Measurements from ENCODE around the gene MS4A8. TPM values are rescaled to one million over a fixed set of nuclear protein-coding genes. Genes with fewer than 3 reads are reported as not detected.
"Not testable (repeated sequence)": the region's sequence is repeated elsewhere in the genome, so short reads cannot be mapped to it uniquely, and the experiment has no call there.

MS4A8 gene
- total RNA-seq, 6 donors from 2014 or later = 3.7 to 82.9 (median 15.5) TPM; not detected in 1

DNA sequence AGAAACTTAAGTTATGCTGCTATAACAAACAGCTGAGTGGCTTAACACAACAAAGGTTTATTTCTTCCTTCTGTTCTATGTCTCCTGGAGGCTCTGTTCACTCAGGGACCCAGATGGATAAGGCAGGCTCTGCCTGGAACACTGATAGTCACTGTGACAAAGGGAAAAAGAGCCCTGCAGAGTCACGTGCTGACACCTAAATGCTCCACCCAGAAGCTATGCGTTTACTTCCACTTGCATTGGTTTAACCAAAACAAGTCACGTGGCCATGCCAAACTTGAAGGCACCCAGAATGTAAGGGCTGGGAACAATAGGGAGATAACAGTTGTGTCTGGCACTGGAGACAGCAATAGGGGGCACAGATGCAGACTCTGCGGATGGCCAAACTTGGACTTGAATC lies 53.9 kb downstream of the MS4A8 start:
- TF ChIP-seq EP300 (IDR thresholded peaks at IDR 0.05) = no peak
- TF ChIP-seq, protein P1, sequence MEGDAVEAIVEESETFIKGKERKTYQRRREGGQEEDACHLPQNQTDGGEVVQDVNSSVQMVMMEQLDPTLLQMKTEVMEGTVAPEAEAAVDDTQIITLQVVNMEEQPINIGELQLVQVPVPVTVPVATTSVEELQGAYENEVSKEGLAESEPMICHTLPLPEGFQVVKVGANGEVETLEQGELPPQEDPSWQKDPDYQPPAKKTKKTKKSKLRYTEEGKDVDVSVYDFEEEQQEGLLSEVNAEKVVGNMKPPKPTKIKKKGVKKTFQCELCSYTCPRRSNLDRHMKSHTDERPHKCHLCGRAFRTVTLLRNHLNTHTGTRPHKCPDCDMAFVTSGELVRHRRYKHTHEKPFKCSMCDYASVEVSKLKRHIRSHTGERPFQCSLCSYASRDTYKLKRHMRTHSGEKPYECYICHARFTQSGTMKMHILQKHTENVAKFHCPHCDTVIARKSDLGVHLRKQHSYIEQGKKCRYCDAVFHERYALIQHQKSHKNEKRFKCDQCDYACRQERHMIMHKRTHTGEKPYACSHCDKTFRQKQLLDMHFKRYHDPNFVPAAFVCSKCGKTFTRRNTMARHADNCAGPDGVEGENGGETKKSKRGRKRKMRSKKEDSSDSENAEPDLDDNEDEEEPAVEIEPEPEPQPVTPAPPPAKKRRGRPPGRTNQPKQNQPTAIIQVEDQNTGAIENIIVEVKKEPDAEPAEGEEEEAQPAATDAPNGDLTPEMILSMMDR (IDR thresholded peaks at IDR 0.05) = no peak
- no peak for TF ChIP-seq POLR2AphosphoS5 (IDR thresholded peaks at IDR 0.05)
- no peak for TF ChIP-seq POLR2A (IDR thresholded peaks at IDR 0.05)
- DNase-seq (no peak), ATAC-seq (ENCODE audit: low FRiP score in 2 of 2) (no peak)
- Histone ChIP-seq H3K9me3 (no peaks in the 10 kb centered on the region), H3K27ac (no peak overlapping the region), H3K4me1 (peaks cover 0 to 5% (median 0%) of the 10 kb centered on the region in 4 donors), H3K36me3 (no peaks in the 10 kb centered on the region), H3K27me3 (no peaks in the 10 kb centered on the region), H3K4me3 (no peak overlapping the region)
- 38 to 53% methylated on average over 4 of the region's 4 CpGs for WGBS, 2 donors

DNA sequence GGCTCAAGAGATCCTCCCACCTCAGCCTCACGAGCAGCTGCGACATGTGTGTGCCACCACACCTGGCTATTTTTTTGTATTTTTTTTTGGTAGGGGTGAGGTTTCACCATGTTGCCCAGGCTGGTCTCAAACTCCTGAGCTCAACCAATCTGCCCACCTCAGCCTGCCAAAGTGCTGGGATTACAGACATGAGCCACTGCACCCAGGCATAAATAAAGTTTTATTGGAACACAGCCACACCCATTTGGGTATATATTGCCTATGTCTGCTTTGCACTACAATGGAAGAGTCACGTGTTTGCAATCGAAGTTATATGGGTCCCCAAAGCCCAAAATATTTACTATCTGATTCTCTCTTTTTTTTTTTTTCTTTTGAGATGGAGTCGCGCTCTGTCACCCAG lies 55.5 kb downstream of the MS4A8 start:
- H3K27ac ChIP-seq = no peak overlapping the region
- H3K9me3 ChIP-seq = no peaks in the 10 kb centered on the region
- 86 to 95% methylated on average over 6 of the region's 6 CpGs for WGBS, 2 donors
- no peaks in the 10 kb centered on the region for H3K36me3 ChIP-seq
- no peaks in the 10 kb centered on the region for H3K27me3 ChIP-seq
- TF ChIP-seq POLR2AphosphoS5 (IDR thresholded peaks at IDR 0.05) (no peak), EP300 (IDR thresholded peaks at IDR 0.05) (no peak), POLR2A (IDR thresholded peaks at IDR 0.05) (no peak)
- TF ChIP-seq, protein P1 (IDR thresholded peaks at IDR 0.05) = no peak
- DNase-seq = no peak
- peaks cover 0 to 5% (median 0%) of the 10 kb centered on the region in 4 donors for H3K4me1 ChIP-seq
- H3K4me3 ChIP-seq = no peak overlapping the region
- no peak for ATAC-seq (ENCODE audit: low FRiP score in 2 of 2)

DNA sequence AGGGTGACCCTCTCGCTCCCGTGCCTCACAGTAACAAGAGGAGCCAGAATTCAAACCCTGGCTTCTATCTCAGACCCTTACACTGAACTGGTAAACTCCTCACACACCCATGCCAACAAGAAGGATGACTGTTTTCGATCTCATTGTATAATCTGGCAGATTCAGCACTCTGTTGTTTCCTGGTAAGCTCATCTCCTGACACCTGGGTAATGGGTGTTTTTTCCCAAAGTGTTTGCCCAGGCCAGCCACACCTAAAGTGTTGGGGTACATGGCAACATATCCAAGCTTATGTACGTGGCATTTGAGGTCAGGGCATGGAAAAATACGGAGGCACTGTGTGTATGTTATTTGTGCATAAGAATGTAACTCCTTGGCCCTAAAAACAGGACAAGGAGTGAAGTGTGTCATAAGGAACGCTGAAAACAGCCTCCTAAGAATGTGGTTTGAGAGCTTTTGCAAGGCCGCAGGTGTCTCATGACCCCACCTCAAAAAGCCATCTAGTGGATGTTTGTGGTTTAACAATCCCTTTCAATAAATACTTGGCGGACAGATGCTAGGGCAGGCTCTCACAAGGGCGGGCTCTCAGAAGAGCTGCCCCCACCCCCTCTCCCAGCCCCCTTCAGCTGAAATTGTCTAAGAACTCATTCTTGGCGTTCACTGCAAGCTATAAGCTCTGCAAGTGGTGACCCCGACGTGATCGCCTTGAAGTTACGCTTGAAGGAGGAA lies 57.1 kb downstream of the MS4A8 start, which contains the start of gene MS4A15:
Gene MS4A15, plus strand, starts transcription at position 561 of the 726 bp plus-strand sequence. CDS start 6,867 bp downstream, outside the sequence.
- ATAC-seq (ENCODE audit: low FRiP score in 2 of 2) = peak; percentile 38 to 84
- peak in 1 of 2 donors; percentile 57 for DNase-seq
- peak in 1 of 4 donors; percentile 89 for TF ChIP-seq EP300 (IDR thresholded peaks at IDR 0.05)
- peak in 1 of 4 donors; percentile 21 for TF ChIP-seq POLR2A (IDR thresholded peaks at IDR 0.05)
- TF ChIP-seq, protein P1 (IDR thresholded peaks at IDR 0.05) = peak in 5 of 6 experiments; percentile 18 to 63 (median 34)
- TF ChIP-seq POLR2AphosphoS5 (IDR thresholded peaks at IDR 0.05) = no peak
- H3K27ac ChIP-seq = peak within 1 kb of the TSS in 3 of 4 donors; percentile 48 to 64 (median 61)
- H3K4me1 ChIP-seq = peaks cover 0 to 5% (median 0%) of the 10 kb centered on the region in 4 donors
- WGBS, 2 donors = 51 to 56% methylated on average over 14 of the region's 14 CpGs
- H3K4me3 ChIP-seq = peak within 1 kb of the TSS in 3 of 4 donors; percentile 20 to 27 (median 24)
- no peaks in the 10 kb centered on the region for H3K9me3 ChIP-seq
- H3K27me3 ChIP-seq = no peaks in the 10 kb centered on the region
- no peaks in the 10 kb centered on the region for H3K36me3 ChIP-seq

DNA sequence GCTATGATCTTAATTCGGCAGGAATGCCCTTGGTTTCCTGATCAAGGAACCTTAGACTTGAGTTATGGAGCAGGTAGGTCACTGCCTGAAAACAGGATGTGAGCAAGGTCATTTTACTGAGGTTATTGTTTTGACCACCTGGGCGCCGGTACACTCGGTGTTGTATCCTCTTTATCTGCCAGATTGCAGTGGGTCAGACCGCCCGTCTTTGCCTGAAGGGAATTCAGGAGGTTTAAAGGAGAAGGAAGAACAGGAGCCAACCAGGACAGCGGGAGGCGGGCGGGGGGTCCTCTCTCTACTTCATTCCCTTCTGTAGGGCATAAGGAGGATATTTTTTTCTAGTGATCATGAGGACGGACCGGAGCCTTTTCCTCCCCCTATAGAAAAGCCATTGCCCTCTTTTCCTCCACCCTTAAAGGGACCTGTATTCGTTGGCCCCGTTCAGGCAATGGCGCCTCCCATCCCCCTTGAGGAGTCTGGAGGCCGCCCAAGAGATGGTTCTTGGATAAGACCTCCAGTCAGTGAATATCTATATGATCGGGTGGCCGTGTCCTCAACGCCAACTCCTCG lies 57.9 kb downstream of the MS4A8 start:
- Histone ChIP-seq H3K36me3 (no peaks in the 10 kb centered on the region), H3K27me3 (no peaks in the 10 kb centered on the region), H3K9me3 (no peaks in the 10 kb centered on the region), H3K4me3 (peak overlapping the region in 3 of 4 donors; percentile 20 to 27 (median 24)), H3K27ac (peak overlapping the region in 3 of 4 donors; percentile 48 to 64 (median 61)), H3K4me1 (peaks cover 0 to 5% (median 0%) of the 10 kb centered on the region in 4 donors)
- ATAC-seq (ENCODE audit: low FRiP score in 2 of 2) (peak in 1 of 2 donors; percentile 20), DNase-seq (no peak)
- TF ChIP-seq POLR2AphosphoS5 (IDR thresholded peaks at IDR 0.05) (no peak), POLR2A (IDR thresholded peaks at IDR 0.05) (no peak), EP300 (IDR thresholded peaks at IDR 0.05) (no peak)
- TF ChIP-seq, protein P1 (IDR thresholded peaks at IDR 0.05) = no peak
- 88 to 90% methylated on average over 19 of the region's 19 CpGs for WGBS, 2 donors

- peak overlapping the region in 3 of 4 donors; percentile 20 to 27 (median 24) for H3K4me3 ChIP-seq
- H3K9me3 ChIP-seq; H3K4me1 ChIP-seq; ATAC-seq (ENCODE audit: low FRiP score in 2 of 2); DNase-seq; H3K27me3 ChIP-seq; H3K27ac ChIP-seq; H3K36me3 ChIP-seq: not testable (repeated sequence)
- WGBS, 2 donors = 90 to 93% methylated on average over 4 of the region's 4 CpGs
These were observed 59.3 kb downstream of the MS4A8 start for GRCh38 chr11:60758671-60759070.

DNA sequence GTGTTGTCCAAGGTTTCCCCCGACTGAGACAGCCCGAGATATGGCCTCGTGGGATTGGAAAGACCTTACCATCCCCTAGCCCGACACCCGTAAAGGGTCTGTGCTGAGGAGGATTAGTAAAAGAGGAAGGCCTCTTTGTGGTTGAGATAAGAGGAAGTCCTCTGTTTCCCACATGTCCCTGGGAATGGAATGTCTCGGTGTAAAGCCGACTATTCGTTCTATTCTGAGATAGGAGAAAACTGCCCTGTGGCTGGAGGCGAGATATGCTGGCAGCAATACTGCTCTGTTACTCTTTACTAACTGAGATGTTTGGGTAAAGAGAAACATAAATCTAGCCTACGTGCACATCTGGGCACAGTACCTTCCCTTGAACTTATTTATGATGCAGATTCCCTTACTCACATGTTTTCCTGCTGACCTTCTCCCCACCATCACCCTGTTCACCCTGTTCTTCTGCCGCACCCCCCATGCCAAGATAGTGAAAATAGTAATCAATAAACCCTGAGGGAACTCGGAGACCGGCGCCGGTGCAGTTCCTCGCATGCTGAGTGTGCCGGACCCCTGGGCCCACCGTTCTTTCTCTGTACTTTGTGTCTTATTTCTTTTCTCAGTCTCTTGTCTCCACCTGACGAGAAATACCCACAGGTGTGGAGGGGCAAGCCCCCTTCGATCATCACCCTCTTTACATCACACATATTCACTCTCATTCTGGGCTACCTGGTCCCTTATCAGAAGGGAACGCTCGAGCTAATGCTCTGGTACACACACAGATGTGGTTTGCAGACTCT lies 60.2 kb downstream of the MS4A8 start:
- not testable (repeated sequence) for H3K36me3 ChIP-seq; H3K27me3 ChIP-seq; ATAC-seq (ENCODE audit: low FRiP score in 2 of 2); DNase-seq; H3K9me3 ChIP-seq
- Histone ChIP-seq H3K27ac (peak overlapping the region in 1 of 4 donors; percentile 39), H3K4me3 (peak overlapping the region in 2 of 4 donors; percentile 24 to 27), H3K4me1 (peaks cover 0 to 13% (median 0%) of the 10 kb centered on the region in 4 donors)
- 66 to 69% methylated on average over 22 of the region's 22 CpGs for WGBS, 2 donors
